HG03066 (cell line): Measurements from ENCODE around the gene RNF34.

Source experiments
- ATAC-seq: cut with Tn5 transposase; IDR thresholded peaks from one replicate; pipeline ENCODE4 v1.9.1; 2021; ENCODE audit warnings: low read depth; ENCODE audit not compliant: unreplicated experiment

The RNF34 gene

GRCh38 chr12:121436706-121437105 is 36.8 kb downstream of the RNF34 start:
- no peak for ATAC-seq

- no peak for ATAC-seq
These were observed 39.0 kb downstream of the RNF34 start for GRCh38 chr12:121438905-121439304.

GRCh38 chr12:121439715-121440114 is 39.8 kb downstream of the RNF34 start:
- ATAC-seq = no peak

GRCh38 chr12:121440768-121441167 is 40.9 kb downstream of the RNF34 start:
- no peak for ATAC-seq

- ATAC-seq = no peak
These were observed 41.6 kb downstream of the RNF34 start for GRCh38 chr12:121441555-121441954.

GRCh38 chr12:121442028-121442948 is 42.4 kb downstream of the RNF34 start:
- no peak for ATAC-seq

GRCh38 chr12:121443193-121443870 is 43.4 kb downstream of the RNF34 start:
- no peak for ATAC-seq

- no peak for ATAC-seq
These were observed 44.3 kb downstream of the RNF34 start for GRCh38 chr12:121443911-121444841.

- ATAC-seq = no peak
These were observed 44.9 kb downstream of the RNF34 start for GRCh38 chr12:121444842-121445202.

- no peak for ATAC-seq
These were observed 46.8 kb downstream of the RNF34 start for GRCh38 chr12:121446750-121447149.

GRCh38 chr12:121448771-121449315 is 48.9 kb downstream of the RNF34 start:
- ATAC-seq = no peak

- no peak for ATAC-seq
These were observed 52.0 kb downstream of the RNF34 start for GRCh38 chr12:121451961-121452339.

GRCh38 chr12:121452340-121452984 is 52.5 kb downstream of the RNF34 start:
- ATAC-seq = no peak

GRCh38 chr12:121452985-121453360 is 53.1 kb downstream of the RNF34 start:
- no peak for ATAC-seq

- ATAC-seq = no peak
These were observed 53.7 kb downstream of the RNF34 start for GRCh38 chr12:121453629-121454028.

GRCh38 chr12:121454921-121455320 is 55.0 kb downstream of the RNF34 start:
- no peak for ATAC-seq

- ATAC-seq = no peak
These were observed 56.0 kb downstream of the RNF34 start for GRCh38 chr12:121455766-121456420.

GRCh38 chr12:121456551-121456950 is 56.6 kb downstream of the RNF34 start:
- ATAC-seq = no peak

GRCh38 chr12:121461048-121461447 is 61.1 kb downstream of the RNF34 start:
- no peak for ATAC-seq

- ATAC-seq = no peak
These were observed 64.4 kb downstream of the RNF34 start for GRCh38 chr12:121464331-121464730.
